NT2/D1 (cell line): ENCODE measurements around the gene TNK1.

Experiments used
- SUZ12 ChIP-seq: IDR thresholded peaks from 2 replicates; pipeline ENCODE4 v1.6.1; 2011; ENCODE audit not compliant: insufficient read length, insufficient read depth; ENCODE audit errors: extremely low read depth
- YY1 ChIP-seq: IDR thresholded peaks from 2 replicates; pipeline ENCODE4 v1.6.1; 2011; ENCODE audit not compliant: insufficient read length, insufficient read depth
- ZNF274 ChIP-seq: IDR thresholded peaks from 2 replicates; pipeline ENCODE4 v1.6.1; 2011; ENCODE audit warnings: mild to moderate bottlenecking, low read depth, low read length

DNA sequence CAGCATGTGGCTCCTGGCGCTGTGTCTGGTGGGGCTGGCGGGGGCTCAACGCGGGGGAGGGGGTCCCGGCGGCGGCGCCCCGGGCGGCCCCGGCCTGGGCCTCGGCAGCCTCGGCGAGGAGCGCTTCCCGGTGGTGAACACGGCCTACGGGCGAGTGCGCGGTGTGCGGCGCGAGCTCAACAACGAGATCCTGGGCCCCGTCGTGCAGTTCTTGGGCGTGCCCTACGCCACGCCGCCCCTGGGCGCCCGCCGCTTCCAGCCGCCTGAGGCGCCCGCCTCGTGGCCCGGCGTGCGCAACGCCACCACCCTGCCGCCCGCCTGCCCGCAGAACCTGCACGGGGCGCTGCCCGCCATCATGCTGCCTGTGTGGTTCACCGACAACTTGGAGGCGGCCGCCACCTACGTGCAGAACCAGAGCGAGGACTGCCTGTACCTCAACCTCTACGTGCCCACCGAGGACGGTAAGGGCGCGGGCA lies 27.4 kb downstream of the TNK1 start:
- TF ChIP-seq YY1 (no peak), SUZ12 (no peak), ZNF274 (no peak)
